Parathyroid adenoma (tissue), 2 donors: Measurements from ENCODE around the gene COL15A1.

Source experiments
- H2AFZ ChIP-seq: fragments of 300-600 bp; sonication (generic); one replicate; pipeline ENCODE4 v1.7.0; 2017; ENCODE audit warnings: antibody characterized with exemption, mild to moderate bottlenecking
- H3K27ac ChIP-seq: fragments of 300-600 bp; sonication (generic); one replicate; pipeline ENCODE4 v1.7.0; 2017
- H3K27me3 ChIP-seq: fragments of 300-600 bp; sonication (generic); one replicate; pipeline ENCODE4 v1.7.0; 2017; ENCODE audit warnings: low read length; ENCODE audit not compliant: control insufficient read depth, insufficient read depth
- H3K36me3 ChIP-seq: fragments of 300-600 bp; sonication (generic); one replicate; pipeline ENCODE4 v1.7.0; 2017; ENCODE audit warnings: low read length; ENCODE audit not compliant: control insufficient read depth, insufficient read depth
- H3K4me1 ChIP-seq: fragments of 300-600 bp; sonication (generic); one replicate; pipeline ENCODE4 v1.7.0; 2017; ENCODE audit warnings: control low read depth
- H3K4me2 ChIP-seq: fragments of 300-600 bp; sonication (generic); one replicate; pipeline ENCODE4 v1.7.0; 2017; ENCODE audit warnings: low read length
- H3K4me3 ChIP-seq: fragments of 300-600 bp; sonication (generic); one replicate; pipeline ENCODE4 v1.7.0; 2017; ENCODE audit warnings: low read depth, low read length
- H3K79me2 ChIP-seq: fragments of 300-600 bp; sonication (generic); one replicate; pipeline ENCODE4 v1.7.0; 2017; ENCODE audit warnings: control low read depth
- H3K9ac ChIP-seq: fragments of 300-600 bp; sonication (generic); one replicate; pipeline ENCODE4 v1.7.0; 2017; ENCODE audit warnings: mild to moderate bottlenecking
- H3K9me3 ChIP-seq: fragments of 300-600 bp; sonication (generic); one replicate; pipeline ENCODE4 v1.7.0; 2017; ENCODE audit warnings: low read length; ENCODE audit not compliant: control insufficient read depth
- TF ChIP-seq, protein P1 (sequence below): fragments of 300-600 bp; sonication (generic); IDR thresholded peaks from one replicate; pipeline ENCODE4 v1.7.0; 2017; ENCODE audit warnings: antibody characterized with exemption, mild to moderate bottlenecking
- donor health status: primary hyperparathyroidism.

Gene COL15A1

GRCh38 chr9:99116003-99116411 is 172.3 kb downstream of the COL15A1 start:
- Histone ChIP-seq H2AFZ (no peak overlapping the region), H3K79me2 (peaks cover 8% of the 10 kb centered on the region), H3K9me3 (no peaks in the 10 kb centered on the region), H3K4me2 (no peak overlapping the region), H3K4me1 (peaks cover 3% of the 10 kb centered on the region), H3K27ac (no peak overlapping the region), H3K4me3 (no peak overlapping the region), H3K9ac (no peak overlapping the region), H3K36me3 (no peaks in the 10 kb centered on the region), H3K27me3 (no peaks in the 10 kb centered on the region)
- TF ChIP-seq, protein P1, sequence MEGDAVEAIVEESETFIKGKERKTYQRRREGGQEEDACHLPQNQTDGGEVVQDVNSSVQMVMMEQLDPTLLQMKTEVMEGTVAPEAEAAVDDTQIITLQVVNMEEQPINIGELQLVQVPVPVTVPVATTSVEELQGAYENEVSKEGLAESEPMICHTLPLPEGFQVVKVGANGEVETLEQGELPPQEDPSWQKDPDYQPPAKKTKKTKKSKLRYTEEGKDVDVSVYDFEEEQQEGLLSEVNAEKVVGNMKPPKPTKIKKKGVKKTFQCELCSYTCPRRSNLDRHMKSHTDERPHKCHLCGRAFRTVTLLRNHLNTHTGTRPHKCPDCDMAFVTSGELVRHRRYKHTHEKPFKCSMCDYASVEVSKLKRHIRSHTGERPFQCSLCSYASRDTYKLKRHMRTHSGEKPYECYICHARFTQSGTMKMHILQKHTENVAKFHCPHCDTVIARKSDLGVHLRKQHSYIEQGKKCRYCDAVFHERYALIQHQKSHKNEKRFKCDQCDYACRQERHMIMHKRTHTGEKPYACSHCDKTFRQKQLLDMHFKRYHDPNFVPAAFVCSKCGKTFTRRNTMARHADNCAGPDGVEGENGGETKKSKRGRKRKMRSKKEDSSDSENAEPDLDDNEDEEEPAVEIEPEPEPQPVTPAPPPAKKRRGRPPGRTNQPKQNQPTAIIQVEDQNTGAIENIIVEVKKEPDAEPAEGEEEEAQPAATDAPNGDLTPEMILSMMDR = no peak

DNA sequence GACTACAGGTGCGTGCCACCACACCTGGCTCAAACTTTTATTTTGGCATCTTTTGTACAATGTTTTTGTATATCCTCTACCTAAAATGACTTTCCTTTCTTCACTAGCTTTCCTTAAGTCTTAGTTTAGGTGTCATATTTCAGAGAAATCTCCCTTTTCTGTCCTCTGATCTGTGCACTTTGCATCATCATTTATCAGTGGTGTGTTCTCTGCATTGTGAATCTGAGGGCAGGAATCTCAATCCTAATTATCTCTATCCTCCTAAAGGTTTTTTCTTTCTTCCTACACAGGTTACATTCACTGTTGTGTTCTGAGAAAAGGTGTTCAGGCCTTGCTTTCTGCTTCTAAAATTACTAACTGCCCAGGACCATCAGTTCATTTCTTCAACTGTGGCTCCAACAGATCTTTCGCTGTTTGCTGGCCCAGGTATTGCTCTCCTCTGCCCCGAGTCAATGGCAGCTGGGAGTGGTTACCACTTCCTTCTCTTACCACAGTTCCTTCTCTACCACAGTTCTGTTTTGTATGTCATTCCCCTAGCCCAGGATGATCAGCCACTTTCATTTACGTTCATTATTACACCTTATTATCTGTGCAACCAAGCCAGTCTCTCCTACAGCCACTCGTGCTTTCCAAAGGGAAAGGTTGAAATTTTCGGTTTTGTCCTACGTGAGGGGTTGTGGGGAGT is 175.2 kb downstream of the COL15A1 start:
- peaks cover 2% of the 10 kb centered on the region for H3K4me1 ChIP-seq

DNA sequence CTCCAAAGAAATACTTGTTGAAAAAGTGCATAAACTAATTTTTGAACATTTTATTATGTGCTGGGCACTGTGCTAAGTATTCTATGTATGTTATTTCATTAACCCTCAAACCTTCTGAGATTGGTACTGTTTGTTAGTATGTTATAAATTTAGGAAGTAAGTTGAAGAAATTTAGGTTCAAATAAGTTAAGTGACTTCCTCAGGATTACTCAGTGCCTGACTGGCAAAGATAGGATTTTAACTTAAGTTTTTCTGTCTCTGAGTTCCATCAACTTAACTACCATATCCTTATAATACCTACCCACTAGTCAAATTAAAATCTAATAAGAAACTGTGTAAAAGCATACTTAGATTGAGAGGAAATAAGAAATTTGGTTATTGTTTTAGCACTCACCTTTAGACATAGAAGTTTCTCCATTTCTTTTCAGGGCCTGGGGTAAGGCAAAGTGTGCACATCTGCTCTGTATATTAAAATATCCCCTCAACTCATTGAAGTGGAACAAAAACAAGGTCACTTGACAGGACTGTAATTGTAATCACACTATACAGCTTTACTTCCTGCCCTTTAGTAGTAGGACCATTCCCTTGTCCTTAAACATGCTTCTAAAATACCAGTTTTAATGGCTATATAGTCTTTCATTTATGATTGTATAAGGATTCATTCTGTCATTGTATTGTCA is 176.4 kb downstream of the COL15A1 start:
- Histone ChIP-seq H3K36me3 (no peaks in the 10 kb centered on the region), H3K79me2 (peaks cover 4% of the 10 kb centered on the region), H3K27ac (no peak overlapping the region), H3K27me3 (no peaks in the 10 kb centered on the region), H3K4me1 (no peaks in the 10 kb centered on the region), H3K9ac (no peak overlapping the region), H3K9me3 (no peaks in the 10 kb centered on the region), H3K4me3 (no peak overlapping the region), H2AFZ (no peak overlapping the region), H3K4me2 (no peak overlapping the region)
- TF ChIP-seq, protein P1 = no peak

More for the DNA sequence above, 175.2 kb downstream of the COL15A1 start:
- Histone ChIP-seq H3K27me3 (no peaks in the 10 kb centered on the region), H3K9me3 (no peaks in the 10 kb centered on the region), H3K36me3 (no peaks in the 10 kb centered on the region), H3K4me3 (no peak overlapping the region), H3K4me2 (no peak overlapping the region), H3K27ac (no peak overlapping the region), H2AFZ (no peak overlapping the region), H3K79me2 (peaks cover 4% of the 10 kb centered on the region), H3K9ac (no peak overlapping the region)
- TF ChIP-seq, protein P1 = no peak
